ENCODE results near the gene ATP11A.

ATP11A gene

GRCh38 chr13:112752711-112753541 lies 63.1 kb downstream of the ATP11A start:
- no peaks in the 10 kb centered on the region for H3K27me3 ChIP-seq (ENCODE audit: insufficient read depth, low read length, poor library complexity)
- H2AFZ ChIP-seq (ENCODE audit: low read depth, low read length): no peak overlapping the region
- no peak overlapping the region for H3K9ac ChIP-seq (ENCODE audit: low read depth, low read length)
- peaks cover 62% of the 10 kb centered on the region for H3K79me2 ChIP-seq (ENCODE audit: insufficient read depth, low read length)
- H3K9me3 ChIP-seq (ENCODE audit: insufficient read depth, low read length, severe bottlenecking): no peaks in the 10 kb centered on the region
- 0 out of 4 replicates have a peak overlapping the region, but pooled peaks of 1 of the 2 experiments have one; percentile 4 for H3K4me3 ChIP-seq (ENCODE audit: low read depth in 1 of 2, low read length in 2 of 2)
- H3K4me2 ChIP-seq (ENCODE audit: insufficient read depth, low read length): peak overlapping the region; percentile 58
- H3K4me1 ChIP-seq (ENCODE audit: insufficient read depth, low read length): peaks cover 35% of the 10 kb centered on the region
- peak overlapping the region; percentile 8; the same call in 1 of the 2 replicates for H3K27ac ChIP-seq (ENCODE audit: low read length)
- H3K36me3 ChIP-seq (ENCODE audit: insufficient read depth, low read length): peaks cover 9% of the 10 kb centered on the region
- DNase-seq (peak; percentile 86), ATAC-seq (ENCODE audit: insufficient read depth, low read depth) (peak; percentile 99)
- H4K20me1 ChIP-seq (ENCODE audit: insufficient read depth, low read length): peaks cover 85% of the 10 kb centered on the region
- peak; percentile 56 for TF ChIP-seq CTCF (IDR thresholded peaks at IDR 0.05; ENCODE audit: borderline replicate concordance, extremely low read depth, low read length, poor library complexity, severe bottlenecking)
- no peak for TF ChIP-seq EZH2 (IDR thresholded peaks at IDR 0.05; ENCODE audit: borderline replicate concordance, low read depth, low read length, severe bottlenecking)

GRCh38 chr13:112753833-112754232 lies 64.0 kb downstream of the ATP11A start:
- H3K4me2 ChIP-seq (ENCODE audit: insufficient read depth, low read length): peak overlapping the region; percentile 58
- peaks cover 81% of the 10 kb centered on the region for H4K20me1 ChIP-seq (ENCODE audit: insufficient read depth, low read length)
- H3K4me1 ChIP-seq (ENCODE audit: insufficient read depth, low read length): peaks cover 35% of the 10 kb centered on the region
- no peak overlapping the region for H3K4me3 ChIP-seq (ENCODE audit: low read depth in 1 of 2, low read length in 2 of 2)
- no peaks in the 10 kb centered on the region for H3K9me3 ChIP-seq (ENCODE audit: insufficient read depth, low read length, severe bottlenecking)
- H3K27me3 ChIP-seq (ENCODE audit: insufficient read depth, low read length, poor library complexity): no peaks in the 10 kb centered on the region
- TF ChIP-seq EZH2 (IDR thresholded peaks at IDR 0.05; ENCODE audit: borderline replicate concordance, low read depth, low read length, severe bottlenecking) (no peak), CTCF (IDR thresholded peaks at IDR 0.05; ENCODE audit: borderline replicate concordance, extremely low read depth, low read length, poor library complexity, severe bottlenecking) (no peak)
- H3K36me3 ChIP-seq (ENCODE audit: insufficient read depth, low read length): peaks cover 9% of the 10 kb centered on the region
- DNase-seq (no peak), ATAC-seq (ENCODE audit: insufficient read depth, low read depth) (no peak)
- no peak overlapping the region for H2AFZ ChIP-seq (ENCODE audit: low read depth, low read length)
- peak overlapping the region; percentile 19; the same call in 1 of the 2 replicates for H3K9ac ChIP-seq (ENCODE audit: low read depth, low read length)
- peaks cover 61% of the 10 kb centered on the region for H3K79me2 ChIP-seq (ENCODE audit: insufficient read depth, low read length)
- H3K27ac ChIP-seq (ENCODE audit: low read length): peak overlapping the region; percentile 74

- Histone ChIP-seq H3K79me2 (ENCODE audit: insufficient read depth, low read length) (peaks cover 56% of the 10 kb centered on the region), H3K4me3 (ENCODE audit: low read depth in 1 of 2, low read length in 2 of 2) (no peak overlapping the region), H3K9ac (ENCODE audit: low read depth, low read length) (peak overlapping the region; percentile 19; the same call in 1 of the 2 replicates), H3K9me3 (ENCODE audit: insufficient read depth, low read length, severe bottlenecking) (no peaks in the 10 kb centered on the region), H4K20me1 (ENCODE audit: insufficient read depth, low read length) (peaks cover 80% of the 10 kb centered on the region), H3K4me2 (ENCODE audit: insufficient read depth, low read length) (peak overlapping the region; percentile 58), H3K4me1 (ENCODE audit: insufficient read depth, low read length) (peaks cover 35% of the 10 kb centered on the region), H3K36me3 (ENCODE audit: insufficient read depth, low read length) (peaks cover 9% of the 10 kb centered on the region), H3K27me3 (ENCODE audit: insufficient read depth, low read length, poor library complexity) (no peaks in the 10 kb centered on the region), H2AFZ (ENCODE audit: low read depth, low read length) (no peak overlapping the region), H3K27ac (ENCODE audit: low read length) (peak overlapping the region; percentile 74)
- TF ChIP-seq EZH2 (IDR thresholded peaks at IDR 0.05; ENCODE audit: borderline replicate concordance, low read depth, low read length, severe bottlenecking) (no peak), CTCF (IDR thresholded peaks at IDR 0.05; ENCODE audit: borderline replicate concordance, extremely low read depth, low read length, poor library complexity, severe bottlenecking) (no peak)
- ATAC-seq (ENCODE audit: insufficient read depth, low read depth): no peak
- DNase-seq: no peak
These were observed 64.6 kb downstream of the ATP11A start for GRCh38 chr13:112754281-112755025.

Data from DND-41 (cell line).